HG03159 (cell line): ENCODE measurements around the gene ROPN1B.
"Not testable (repeated sequence)": the region's sequence is repeated elsewhere in the genome, so short reads cannot be mapped to it uniquely, and the experiment has no call there.

Experiments
- ATAC-seq: cut with Tn5 transposase; IDR thresholded peaks from one replicate; pipeline ENCODE4 v1.9.1; 2021; ENCODE audit warnings: mild to moderate bottlenecking, moderate library complexity; ENCODE audit not compliant: unreplicated experiment

The ROPN1B gene

DNA sequence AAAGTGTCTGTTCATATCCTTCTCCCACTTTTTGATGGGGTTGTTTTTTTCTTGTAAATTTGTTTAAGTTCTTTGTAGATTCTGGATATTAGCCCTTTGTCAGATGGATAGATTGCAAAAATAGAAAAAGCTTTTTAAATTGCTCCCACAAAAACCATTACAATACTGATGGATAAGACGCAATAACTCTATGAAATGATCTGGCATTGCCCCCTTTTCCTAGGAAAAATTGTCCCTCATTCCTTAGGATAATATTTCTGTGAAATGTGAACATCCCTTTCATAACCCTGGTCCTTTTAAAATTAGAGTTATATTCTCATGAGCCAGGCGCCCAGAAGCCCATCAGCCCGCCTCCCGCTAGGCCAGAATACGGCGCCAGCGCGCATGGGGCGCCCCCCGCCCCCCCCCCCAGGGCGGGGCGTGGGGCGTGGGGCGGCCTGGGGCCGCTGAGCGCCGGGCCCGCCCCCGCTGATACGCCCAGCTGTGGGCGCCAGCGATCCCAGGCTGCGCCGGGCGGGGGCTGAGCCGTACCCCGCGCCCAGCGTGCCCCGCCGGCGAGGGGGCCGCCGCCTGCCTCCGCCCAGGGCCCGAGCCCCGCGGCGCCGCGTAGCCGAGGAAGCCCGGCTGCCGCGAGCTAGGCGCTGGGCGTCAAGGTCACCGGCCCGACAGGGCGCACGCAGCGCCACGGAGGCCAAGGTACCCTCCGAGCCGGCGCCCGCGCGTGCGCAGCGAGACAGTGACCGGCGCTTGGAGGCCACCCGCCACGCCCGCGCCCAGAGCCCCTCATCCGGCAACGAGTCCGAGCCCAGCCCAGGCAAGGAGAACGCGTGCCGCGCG lies 11.1 kb upstream of the ROPN1B start:
- no peak for ATAC-seq

DNA sequence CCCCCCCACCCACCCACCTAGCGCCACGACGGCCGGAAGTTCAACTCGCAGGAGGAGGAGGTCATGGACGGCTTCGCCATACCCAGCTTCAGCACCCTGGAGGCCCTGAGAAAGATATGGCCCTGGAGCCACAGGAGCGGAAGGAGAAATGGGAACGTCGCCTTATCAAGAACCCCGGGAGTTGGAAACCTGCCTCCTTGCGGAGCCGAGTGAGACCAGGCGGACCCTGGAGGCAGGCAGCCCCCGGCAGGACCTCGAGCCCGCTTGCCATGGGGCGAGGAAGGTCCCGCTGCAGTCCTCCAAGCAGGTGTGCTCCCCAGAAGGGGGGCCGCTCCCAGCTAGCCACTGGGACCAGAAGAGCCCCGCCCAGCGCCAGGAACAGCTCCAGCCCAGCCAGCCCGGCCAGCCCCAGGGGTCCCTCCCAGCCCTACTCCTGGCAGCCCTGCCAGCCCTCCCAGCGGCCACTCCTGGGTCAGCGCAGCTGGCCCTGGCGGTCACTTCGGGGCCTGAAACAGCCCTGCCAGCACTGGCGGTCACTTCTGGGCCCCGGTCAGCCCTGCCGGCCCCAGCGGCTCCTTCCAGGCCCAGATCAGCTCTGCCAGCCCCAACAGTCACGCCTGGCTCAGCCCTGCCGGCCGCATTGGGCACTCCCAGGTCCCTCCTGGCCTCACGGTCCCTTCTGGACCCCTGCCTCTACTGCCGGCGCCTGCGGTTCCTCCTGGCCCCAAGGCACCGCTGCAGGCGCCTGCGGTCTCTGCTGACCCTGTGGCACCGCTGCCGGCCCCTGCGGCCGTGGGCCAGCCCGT lies 10.3 kb upstream of the ROPN1B start:
- no peak for ATAC-seq

DNA sequence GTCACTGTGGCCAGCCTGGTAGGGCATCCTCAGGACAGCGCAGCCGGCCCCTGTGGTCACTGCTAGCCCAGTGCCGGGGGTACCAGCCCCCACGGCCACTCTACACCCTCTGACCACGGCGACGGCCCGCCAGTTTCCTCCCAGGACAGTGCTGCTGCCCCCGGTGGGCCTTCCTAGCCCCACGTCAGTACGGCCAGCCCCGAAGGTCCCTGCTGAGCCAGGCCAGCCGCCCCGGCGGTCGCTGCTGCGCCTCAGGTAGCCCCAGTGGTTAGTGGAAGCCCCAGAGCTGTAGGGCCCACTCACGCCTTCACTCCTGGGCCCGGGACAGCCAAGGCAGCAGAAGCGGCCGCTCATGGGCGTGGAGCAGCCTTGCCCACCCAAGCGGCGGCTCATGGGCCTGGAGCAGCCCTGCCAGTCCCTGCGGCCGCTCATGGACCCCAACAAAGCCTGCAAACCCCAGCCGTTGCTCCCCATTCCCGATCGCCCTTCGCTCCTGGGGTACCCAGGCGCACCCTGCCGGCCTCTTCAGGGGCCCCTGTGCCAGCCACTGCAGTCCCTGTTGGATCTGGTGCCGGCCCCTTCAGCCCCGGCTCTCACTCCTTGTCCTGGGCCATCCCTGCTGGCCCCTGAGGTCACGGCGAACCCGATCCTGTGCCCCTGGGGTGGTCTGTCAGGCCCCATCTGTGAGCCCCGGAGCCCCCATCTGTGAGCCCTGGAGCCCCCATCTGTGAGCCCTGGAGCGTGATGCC lies 9.5 kb upstream of the ROPN1B start:
- no peak for ATAC-seq

DNA sequence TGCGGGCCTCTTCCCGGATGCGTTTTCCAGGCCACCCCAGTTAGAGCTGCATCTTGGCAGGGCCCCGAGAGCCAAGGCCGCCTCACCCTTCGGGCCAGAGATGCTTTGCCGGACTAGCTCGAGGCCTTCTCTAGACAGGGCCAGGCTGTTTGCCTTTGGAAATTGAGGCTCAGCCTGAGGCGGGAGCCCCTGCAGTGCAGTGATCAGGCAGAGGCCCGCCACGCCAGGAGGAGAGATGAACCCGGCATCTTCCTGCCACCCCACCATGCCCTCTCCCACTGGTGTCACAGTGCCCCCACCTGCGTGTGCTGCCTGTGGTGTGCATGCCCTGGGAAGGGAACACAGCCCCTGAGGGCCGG lies 8.9 kb upstream of the ROPN1B start:
- ATAC-seq: no peak

DNA sequence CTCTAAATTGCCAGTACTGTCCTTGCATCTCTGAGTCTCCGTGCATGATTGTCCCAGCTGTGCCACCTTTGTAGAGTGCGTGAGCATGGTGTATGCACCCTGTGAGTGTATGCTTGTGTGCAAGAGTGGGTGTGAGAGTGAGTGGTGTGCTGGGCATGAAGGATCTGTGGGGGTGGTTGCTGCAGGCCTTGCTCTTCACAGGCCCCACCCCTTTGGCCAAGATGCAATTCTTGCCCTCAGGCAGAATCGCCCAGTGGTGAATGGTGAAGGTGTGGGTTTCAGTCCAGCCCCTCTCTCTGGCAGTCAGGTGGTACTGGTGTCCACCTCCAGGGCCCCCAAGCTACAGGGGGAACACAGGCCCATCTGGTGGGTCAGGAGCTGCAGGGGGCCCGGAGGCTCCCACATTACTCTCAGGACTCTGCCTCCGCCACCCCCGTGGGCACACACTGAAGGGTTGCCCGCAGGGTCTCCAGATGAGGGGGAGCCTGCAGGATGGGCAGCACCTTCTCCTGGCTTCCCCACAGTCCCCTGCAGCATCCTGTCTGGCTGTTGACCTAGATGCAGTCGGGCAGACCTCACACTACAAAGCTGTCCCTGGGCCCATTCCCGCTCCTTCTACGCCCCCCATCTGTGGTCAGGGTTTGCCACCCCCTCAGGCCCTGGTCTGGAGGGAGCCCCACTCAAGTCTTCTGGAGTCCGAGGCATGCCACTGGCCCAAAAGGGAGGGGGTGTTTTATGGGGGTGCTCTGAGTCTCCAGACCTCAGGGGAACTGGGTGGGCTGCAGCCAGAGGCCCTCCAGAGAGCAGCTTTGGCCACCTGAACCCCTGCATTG lies 8.3 kb upstream of the ROPN1B start:
- no peak for ATAC-seq

DNA sequence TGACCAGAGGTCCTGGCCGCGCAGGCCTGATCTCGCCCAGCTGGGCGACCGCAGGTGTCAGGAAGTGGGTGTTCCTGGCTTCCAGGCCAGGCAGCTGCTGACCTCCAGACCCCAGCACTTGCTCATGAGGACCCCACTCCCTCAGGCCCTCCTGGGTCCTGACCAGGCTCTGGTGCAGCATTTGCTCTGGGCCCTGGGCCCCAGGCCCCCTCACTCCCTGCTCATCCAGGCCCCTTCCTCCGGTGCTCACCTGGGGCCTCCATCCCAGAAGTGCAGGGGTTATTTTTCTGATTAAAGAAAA lies 7.7 kb upstream of the ROPN1B start:
- no peak for ATAC-seq

DNA sequence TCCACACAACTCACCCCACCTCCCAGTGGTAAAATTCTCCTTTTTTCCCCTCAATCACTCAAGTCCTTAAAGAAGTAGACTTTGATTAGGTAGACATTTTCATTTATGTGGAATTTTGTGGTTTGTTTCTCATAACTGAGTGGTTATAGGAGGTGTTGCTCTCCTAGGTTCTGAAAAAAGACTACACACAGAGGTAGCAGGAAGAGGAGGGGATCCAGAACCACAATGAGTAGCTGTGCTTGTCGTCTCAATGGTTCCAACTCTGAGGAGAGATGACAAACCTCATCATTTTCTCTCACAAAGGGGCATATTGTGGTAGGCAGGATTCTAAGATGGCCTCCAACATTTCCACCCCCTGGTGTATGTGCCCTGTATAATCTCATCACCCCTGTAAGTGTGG lies 5.1 kb upstream of the ROPN1B start:
- not testable (repeated sequence) for ATAC-seq

DNA sequence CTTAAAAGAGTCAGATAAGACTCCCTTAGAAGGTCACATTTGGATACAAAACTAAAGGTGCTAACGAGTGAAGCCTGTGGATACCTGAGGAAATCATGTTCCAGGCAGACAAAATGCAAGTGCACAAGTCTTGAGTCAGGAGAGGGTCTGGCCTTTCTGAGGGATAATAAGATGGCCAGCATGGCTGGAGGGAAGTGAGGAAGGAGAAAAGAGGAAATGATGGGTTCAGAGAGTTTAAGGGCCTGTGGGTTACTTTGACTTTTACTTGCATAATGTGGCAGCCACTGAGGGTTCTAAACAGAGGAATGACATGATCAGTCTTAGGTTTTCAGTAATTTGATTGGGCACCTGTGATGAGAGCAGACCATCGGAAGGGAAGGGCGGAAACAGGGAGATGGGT lies 3.5 kb upstream of the ROPN1B start:
- no peak for ATAC-seq

DNA sequence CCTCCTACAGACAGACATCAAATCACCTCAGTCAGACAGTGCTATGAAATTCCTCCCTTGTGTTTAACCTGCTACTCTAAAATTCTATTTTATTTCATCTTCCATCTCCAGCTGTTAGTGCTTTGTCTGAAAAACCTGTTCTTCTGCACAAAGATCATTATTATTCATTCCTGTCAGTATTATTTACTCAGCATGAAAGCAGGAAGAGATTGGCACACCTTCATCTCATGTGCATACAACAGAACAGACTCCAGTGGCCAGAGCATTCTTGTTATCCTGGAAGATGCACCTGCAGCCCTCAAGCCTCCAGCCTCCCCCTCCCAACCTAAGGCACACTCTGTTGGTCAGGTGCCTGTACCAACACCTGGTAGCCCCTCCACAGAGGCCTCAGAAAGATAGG lies 1.8 kb upstream of the ROPN1B start:
- no peak for ATAC-seq

DNA sequence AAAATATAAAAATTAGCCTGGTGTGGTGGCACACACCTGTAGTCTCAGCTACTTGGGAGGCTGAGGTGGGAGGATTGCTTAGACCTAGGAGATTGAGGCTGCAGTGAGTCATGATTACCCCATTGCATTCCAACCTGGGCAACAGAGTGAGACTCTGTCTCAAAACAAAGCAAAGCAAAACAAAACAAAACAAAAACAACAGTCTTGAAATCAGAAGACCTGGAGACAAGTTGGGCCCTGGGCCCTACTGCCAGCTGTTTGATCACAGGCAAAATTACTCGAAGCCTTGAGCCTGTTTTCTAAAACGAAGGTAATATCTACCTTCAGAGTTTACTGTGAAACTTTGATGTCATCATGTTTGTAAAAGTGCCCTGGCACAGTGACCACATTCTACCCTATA lies 857 bp upstream of the ROPN1B start:
- not testable (repeated sequence) for ATAC-seq

DNA sequence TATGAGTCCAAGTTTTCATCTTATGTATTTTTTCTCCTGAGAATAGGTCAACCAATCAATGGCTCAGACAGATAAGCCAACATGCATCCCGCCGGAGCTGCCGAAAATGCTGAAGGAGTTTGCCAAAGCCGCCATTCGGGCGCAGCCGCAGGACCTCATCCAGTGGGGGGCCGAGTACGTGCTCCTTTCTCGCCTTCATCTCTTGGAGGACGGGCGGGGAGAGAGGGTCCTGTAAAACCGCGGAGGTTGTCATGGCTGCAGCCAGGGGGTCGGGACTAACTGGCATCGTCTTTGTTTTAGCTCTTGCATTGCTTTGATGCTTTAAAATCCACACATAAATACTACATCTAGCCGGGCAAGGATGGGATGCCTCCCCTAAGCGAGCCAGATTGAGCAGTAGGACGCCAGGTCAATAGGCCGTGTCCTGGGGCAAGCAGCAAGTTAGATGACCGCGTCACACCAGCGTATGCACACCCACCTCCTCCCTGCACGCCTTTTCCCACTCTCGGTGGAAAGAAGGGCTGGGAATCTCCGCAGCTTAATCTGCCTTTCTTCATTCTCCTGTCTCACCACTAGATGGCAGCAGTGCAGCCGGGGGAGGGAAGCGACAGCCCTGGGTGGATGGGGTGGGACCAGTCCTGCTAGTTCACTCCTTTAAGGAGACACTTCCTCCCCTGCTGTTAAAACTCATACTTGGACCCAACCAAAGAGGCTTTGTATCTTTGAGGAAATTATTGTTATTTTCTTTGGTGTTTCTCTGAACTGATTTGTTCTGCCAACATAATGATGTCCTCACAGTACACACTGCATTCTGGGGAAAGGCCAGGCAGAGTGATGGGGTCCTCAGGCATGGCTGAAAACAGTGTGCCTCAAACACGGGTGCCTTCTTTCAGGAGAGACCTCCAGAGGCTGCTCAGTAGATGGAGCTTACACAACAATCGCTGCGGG lies 3.3 kb downstream of the ROPN1B start:
- ATAC-seq: not testable (repeated sequence)

DNA sequence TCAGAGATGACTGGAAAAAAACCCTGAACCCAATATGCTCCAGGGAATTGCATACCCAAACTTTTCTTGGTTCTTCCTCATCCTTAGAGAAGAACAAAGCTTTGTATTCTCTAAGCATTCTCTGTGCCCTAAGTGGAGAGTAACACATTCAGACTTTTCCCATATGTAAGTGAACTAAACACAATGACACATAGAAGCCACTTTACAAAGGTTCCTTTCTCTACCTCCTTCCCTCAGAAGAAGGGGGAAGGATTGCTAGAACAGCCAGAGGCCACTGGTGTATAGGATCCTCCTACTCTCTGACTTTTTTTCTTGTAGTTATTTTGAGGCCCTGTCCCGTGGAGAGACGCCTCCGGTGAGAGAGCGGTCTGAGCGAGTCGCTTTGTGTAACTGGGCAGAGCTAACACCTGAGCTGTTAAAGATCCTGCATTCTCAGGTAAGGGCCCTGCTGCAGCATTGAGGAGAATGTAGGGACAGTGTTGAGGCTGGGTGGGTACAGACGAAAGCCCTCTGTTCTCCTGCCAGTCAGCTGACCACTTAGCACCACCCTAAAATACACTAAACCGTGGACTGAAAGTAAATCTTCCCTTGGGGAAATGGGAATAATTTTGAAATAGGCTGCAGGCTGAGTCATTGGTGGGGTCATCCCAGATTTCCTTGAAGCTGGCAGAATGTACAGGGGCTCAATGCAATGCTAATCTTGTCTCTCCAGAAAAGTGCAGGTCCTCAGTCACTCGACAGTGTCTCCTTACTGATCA lies 6.4 kb downstream of the ROPN1B start:
- not testable (repeated sequence) for ATAC-seq

DNA sequence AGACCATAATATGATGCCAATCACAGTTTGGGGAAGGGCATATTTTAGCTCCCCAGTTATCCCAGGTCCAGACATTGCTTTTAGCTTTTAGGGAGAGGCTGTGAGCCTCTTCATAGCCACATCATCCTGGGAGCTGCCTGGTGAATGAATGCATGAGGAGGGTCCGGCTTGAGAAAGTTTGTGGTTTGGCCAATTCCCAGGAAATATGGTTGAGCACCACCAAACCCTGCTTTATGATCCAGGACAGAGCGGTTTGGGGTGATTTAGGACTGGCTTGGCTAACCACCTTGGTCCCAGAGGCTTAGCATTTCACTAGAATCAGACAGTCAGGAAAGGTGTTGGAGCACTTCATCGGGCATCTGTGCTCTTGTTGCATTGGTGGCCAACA lies 7.0 kb downstream of the ROPN1B start:
- ATAC-seq: not testable (repeated sequence)

DNA sequence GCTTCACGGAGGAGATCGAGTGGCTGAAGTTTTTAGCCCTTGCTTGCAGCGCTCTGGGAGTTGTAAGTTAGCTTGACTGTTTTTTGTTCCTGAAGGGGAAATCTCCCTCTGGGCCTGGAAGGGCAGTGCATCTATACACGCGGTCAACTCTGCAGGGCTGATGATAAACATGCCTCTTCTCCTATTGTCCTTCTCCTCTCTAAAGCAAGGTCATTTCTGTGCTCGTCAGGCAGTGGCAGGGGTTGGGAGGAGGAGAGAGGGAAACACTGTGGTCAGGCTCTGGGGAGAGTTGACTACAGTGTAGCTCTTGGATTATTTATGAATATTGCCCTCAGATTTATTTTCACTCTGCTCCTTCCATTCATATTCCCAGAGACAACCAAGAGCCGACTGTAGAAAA lies 8.1 kb downstream of the ROPN1B start:
- not testable (repeated sequence) for ATAC-seq

DNA sequence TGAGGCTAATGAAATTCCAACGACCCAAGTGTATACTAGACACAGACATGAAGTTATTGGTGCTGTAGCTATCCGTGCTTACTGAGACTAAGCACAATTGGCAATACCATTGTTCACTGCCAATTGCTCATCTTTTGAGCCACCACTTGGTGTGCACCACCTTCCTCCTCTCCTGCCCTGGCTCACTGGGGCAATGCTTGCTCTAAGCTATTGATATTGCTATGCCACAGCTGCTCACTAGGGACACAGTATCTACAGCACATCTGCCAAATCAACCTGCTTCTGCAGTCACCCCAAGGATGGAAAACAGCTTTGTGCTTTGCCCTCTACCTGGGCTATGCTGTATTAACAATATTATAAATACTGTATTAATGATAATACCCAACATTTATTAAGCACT lies 16.0 kb downstream of the ROPN1B start:
- not testable (repeated sequence) for ATAC-seq

DNA sequence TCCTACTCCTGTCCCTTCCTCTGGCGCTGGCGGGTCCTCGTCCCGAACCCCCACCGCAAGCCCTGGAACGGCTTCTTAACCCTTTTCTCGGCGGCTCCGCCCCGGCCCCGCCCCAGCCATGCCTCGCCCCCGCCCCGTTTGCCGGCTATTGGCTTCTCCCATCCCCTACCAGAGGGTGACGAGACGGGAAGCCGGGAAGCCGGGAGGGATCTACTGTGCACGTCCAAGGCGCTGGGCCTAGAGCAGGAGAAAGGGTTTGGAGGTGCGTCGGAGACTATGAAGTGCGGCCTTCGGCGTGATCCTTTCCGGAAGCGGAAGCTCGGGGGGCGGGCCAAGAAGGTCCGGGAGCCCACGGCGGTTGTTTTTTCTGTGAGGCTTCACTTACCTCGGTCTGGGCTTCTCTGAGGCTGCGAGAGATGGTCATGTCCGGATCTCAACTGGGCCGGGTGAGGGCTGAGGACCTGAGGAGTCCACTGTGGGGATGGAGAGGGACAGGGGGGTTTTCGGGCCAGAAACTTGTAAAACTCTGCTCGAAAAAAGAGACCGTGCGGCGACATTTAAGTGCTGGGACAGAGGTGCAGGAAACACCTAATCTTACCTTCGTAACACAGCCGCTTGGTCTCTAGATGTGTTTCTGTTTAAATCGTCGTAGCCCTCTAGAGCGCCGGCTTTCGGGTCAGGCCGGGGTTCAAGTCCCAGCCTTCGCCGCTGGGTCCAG lies 21.4 kb downstream of the ROPN1B start:
- ATAC-seq: peak; percentile 96

DNA sequence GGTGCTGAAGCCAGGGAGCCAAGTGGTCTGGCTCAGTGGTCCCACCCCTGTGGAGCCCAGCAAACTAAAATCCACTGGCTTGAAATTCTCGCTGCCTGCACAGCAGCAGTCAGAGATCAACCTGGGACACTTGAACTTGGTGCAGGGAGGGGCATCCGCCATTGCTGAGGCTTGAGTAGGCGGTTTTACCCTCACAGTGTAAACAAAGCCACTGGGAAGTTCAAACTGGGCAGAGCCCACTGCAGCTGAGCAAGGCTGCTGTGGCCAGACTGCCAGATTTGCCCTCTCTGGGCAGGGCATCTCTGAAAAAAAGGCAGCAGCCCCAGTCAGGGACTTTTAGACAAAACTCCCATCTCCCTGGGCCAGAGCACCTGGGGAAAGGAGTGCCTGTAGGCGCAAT lies 27.8 kb downstream of the ROPN1B start:
- not testable (repeated sequence) for ATAC-seq

DNA sequence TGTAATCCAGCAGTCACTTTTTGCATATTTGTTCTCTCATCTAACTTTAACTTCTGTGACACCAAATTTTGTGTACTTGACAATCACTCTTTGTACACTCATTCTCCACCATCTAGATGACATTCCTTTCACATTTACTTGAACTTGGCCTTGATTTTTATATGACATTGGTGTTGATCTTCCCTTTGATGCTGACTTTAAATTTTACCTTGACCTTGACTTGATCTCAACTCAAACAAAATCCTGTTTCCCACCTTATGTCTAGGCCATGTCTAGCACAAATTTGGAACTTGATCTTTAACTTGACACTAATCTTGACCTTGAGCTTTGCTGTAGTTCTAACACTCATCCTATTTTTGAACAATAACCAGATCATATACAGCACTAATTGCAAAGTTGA lies 33.2 kb downstream of the ROPN1B start:
- ATAC-seq: no peak
